Activated CD4-positive, alpha-beta T cell treated with anti-CD3 and anti-CD28 coated beads, Interleukin-2, Interleukin-4, amounts not matched to agents 100 ng/mL and 50 ng/mL, durations not matched to agents 16 hours and 8 hours (primary cell): ENCODE measurements around the gene GALNT4.

Experiments used
- DNase-seq: peaks from one replicate; pipeline ENCODE4 v3.0.0-alpha.2; 2020; ENCODE audit warnings: low spot score

GALNT4 gene

DNA sequence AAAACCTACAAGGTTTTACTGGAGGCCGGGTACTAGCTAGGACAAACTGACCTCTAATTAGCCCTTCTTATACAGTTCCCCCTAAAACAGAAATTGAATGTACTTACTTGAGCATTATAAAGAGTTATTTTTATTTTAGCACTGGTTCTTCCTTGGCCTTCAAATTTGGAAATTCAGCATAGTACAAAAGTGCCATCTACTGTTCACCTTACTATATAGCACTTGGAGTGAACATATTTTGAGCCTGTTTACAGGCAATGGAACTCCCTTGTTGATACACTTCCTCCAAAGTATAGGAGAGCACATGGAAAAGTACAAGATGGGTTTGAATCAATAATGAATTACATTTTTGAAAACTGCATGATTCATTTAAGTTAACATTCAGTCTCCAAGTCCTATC, 5.1 kb upstream of the GALNT4 start:
- peak; percentile 59 for DNase-seq

DNA sequence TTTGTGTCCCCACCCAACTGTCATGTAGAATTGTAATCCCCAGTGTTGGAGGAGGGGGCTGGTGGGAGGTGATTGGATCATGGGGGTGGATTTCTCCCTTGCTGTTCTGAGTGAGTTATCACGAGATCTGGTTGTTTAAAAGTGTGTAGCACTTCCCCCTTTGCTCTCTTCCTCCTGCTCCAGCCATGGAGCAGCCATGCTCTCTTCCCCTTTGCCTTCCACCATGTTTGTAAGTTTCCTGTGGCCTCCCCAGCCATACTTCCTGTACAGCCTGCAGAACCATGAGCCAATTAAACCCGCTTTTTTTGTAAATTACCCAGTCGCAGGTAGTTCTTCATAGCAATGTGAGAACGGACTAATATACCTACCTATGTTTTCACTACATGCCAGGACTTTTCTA, 3.8 kb upstream of the GALNT4 start:
- no peak for DNase-seq

DNA sequence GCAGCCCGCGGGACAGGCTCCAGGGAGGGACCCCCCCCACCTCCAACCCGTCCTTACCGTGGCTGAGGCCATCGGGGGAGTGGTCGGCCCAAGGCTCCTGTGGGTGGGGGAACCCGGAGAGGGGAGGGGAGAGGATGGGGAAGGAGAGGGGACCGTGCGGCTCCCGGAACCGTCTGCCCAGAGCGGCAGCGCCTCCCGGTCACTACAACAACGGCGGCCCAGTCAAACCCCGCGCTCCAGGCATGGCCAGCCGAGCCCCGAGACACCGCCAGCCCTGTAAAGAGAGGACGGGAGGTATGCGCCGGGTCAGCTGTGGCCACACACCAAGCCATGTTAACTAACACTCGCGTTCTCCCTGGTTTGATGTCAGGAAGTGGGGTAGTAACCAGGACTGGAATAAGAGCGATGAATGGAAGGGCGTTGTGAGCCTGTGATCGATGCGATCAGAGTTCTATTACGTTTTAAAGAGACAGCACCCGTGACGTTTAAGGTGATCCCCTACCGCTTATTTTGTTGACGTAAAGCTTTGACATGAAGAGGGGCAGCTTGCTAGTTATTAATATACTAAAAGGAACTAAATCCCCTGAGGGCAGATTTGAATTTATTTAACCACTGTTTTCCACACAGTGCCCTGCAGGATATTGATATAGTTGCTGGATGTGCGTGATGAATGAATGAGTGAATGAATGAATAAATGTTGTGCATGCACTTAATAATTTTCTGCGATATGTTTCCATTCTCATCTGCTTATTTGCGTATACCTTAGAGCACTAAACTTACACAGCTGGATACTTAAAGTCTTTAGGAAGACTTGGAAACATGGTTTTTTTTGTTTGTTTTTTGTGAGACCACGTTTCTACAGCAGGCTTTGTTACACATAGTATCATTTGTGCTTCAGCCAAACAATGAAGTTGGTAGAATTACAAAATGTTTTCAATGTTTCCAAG, 1.5 kb upstream of the GALNT4 start, which contains the start of gene POC1B:
Gene POC1B (minus strand): TSS at position 224 of the 947 bp plus-strand sequence. CDS start 152 bp downstream, at position 72.
- peak; percentile 79 for DNase-seq

DNA sequence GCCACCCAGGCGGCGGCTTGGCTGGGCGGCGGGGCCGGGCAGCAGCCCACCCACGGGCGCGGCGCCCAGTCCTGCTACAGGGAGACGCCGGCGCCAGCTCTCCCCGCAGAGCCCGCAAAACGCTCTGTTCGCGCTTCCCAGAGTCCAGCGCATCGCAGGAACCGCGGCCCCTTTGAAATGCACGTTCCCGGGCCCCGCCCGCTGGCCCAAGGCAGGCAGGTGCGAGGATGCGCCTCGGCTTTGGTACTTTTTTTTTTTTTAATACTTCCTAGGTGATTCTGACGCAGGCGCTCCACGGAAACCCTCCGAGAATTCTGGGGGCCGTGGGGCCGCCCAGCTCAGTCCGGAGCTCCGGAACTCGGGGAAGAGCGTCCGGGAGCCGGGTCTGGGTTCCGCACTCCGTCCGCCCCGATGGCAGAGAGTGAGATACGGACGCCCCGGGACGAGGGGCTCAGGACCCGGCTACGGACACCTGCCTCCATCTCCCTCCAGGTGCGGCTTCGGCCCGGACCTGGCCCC, 768 bp upstream of the GALNT4 start:
- peak; percentile 29 for DNase-seq

DNA sequence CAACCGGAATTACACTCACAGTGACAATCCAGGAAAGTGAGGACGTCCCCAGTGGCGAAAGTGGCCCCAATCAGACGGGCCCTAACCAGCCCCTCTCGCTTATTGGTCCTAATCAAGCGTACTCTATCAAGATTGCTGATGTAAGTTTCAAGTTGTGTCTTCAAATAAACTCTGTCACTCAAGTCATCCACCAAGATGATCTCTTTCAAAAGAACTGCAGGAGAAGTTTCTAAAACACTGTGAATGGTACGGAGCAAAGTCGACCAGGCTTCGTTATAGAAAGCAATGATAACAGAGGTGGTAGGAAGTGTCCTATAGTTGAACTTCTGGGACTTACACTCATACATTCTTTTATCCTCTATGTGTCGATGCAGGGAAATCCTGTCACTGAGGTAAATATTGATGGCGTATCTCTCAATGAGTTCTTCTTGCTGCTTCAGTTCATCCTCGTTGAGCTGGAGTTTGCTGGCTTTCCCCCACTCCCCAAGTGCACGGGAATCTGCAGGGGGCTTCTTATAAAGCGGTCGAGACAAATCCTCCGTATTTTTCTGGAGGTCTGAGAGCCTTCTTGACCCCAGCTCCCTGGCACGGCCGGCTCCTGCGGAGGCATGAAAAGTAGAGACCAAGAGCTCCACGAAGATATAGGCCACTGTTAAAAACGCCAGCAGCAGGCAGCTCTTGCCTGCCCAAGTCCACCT, 604 bp downstream of the GALNT4 start:
- no peak for DNase-seq

DNA sequence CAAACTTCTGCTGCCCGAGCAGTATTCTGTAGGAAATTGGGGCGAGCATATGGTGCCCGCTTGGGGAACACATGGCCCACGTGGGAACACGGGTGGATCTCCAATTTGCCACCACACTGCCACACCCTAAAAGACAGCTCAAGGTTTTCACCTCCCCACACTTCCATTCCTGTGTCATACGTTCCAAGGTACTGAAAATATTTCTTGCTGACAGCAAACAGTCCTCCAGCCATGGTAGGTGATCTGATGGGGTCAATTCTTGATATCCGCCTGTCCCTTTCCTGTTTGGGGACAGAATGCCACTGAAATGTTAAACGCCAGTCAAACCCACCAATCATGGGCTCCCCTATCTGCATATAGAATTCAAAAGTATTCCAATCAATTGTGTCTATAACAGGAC, 1.2 kb downstream of the GALNT4 start:
- DNase-seq, result no peak

DNA sequence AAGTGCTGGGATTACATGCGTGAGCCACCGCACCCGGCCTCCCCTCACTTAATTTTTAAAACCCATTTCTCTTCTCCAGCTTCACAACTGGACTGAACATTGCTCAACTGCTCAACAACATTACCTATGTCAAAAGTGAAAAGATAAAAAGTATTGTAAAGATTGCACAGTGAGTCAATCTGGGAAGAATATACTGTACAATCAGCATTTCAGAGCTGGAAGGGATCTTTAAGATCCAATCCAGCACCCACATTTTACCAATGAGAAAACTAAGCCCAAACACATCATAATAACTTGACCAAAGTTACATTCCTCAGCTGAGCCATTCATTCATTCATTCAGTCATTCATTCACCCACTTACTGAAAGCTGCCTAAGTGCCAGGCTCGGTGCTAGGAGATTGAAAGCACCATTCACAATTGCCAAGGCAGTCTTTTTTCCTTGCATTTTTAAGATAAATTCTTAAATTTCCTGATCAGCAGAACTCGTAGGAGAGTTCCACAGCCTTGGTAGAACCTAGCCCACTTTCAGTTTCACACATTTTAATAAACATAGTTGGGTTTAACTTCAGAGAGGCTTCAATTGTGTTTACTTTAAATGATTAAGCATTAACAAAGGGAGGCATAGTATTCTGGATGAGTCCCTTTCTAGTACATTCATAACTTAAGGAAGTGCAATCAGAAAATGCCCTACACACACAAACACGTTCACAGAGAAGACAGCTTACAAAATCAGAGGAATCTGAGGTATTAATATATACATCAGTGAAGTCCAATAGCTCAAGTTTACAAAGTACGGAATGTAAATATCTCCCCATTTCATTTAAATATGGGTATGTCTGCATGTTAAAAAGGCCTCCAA, 3.0 kb downstream of the GALNT4 start:
- DNase-seq, result no peak

DNA sequence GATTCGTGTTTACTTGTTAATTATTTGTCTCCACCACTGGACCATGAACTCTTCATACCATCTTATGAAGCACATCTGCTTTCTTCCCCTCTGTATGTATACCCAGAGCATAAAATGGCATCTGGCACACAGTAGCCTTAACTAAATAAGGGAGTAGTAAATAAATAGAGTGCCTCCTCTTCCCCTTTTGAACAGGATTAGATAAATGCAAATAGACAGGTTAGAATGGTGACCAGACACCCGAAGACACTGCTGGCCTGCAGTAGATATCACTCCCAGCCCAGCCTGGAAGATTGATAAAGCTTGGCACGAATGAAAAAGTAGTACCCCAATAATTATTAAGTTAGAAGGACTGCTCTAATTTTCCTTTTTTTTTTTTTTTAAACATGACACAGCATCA, 6.9 kb downstream of the GALNT4 start:
- DNase-seq, result no peak

DNA sequence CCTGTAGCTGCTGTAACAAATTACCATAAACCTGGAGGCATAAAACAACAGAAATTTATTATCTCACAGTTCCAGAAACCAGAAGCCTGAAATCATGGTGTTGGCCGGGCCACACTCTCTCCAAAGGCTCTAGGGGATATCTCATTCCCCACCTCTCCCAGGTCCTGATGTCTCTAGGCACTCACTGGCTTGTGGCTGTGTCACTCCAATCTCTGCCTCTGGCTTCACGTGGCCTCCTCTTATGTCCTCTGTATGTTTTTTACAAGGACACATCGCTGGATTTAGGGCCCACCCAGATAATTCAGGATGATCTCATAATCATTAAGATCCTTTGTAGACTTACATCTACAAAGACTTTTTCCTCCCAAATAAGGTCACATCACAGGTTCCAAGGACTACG, 8.0 kb downstream of the GALNT4 start:
- DNase-seq, result no peak

DNA sequence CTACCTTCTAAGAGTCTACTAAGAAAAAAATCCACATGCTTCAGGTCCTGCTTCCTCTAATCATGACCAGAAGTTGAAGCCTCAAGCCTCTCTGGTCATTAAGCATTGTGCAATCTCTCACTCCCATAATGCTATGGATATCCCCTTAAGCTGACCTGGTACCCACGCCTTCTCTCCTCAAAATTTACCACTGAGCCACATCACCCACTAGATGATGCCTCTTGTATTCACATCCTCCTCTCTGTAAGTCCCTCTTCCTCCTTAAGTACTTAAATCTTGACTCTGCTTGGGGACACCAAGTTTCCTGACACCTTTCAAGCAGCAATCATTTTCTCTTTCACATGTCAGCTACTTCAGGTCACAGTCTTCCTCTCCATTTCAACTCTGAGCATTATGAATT, 9.8 kb downstream of the GALNT4 start:
- DNase-seq, result peak; percentile 32

DNA sequence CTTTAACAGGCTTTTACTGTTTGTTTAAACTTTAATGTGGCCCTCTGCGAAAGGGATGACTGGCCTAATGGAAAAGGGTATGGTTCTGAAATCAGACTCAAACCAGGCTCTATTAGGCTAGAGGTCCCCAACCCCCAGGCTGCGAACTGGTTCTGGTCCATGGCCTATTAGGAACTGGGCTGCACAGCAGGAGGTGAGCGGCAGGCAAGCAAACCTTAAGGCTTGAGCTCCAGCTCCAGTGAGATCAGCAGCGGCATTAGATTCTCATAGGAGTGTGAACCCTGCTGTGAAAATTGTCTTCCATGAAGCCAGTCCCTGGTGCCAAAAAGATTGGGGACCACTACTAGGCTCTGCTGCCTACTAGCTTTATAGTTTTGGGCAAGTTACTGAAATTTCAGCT, 11.1 kb downstream of the GALNT4 start:
- no peak for DNase-seq

DNA sequence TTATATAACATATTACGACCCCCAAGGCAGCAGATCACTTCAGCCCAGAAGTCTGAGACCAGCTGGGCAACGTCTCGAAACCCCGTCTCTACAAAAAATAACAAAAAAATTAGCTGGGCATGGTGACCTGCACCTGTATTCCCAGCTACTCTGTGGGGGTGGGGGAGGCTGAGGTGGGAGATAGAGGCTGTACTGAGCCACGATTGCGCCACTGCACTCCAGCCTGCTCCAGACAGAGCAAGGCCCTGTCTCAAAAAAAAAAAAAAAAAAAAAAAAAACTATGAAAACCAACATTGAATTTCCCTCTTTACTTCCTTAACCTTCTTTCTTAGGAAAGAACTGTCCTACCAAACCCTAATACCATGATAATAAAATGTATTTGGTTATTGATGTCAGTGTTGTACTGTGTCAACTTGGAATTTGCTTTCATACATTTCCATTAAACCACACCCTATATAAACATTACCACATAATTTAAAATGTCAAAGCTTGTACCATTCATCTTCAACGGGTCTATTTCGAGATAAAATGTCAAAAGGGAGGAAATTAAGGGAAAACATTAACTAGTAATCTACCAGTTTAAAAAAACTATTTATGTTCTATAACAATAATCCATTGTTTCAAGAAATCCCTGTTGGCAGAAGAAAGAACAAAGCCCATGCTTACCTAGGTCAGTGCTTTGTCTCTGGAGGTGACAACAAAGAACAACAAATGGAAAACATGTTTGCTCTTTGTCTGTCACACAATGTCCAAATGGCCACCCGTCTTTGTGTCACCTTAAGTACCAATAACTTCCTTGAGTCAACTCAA, 17.4 kb downstream of the GALNT4 start:
- no peak for DNase-seq

DNA sequence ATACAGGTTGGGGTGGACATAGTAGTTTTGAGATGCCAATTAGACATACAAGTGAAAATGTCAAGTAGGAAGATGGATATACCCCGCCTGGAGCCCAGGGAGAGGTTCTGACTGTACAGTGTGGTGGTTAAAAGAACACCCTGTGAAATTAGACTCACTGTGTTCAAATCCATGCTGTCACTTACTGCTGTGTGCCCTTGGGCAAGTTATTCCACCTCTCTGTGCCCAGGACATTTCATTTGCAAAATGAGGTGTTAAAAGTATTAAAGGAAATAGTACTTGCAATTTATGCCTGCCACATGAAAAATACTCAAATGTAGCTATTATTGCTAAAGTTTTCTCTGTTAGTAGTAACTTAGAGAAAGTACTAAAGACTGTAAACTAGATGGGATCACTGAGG, 18.5 kb downstream of the GALNT4 start:
- no peak for DNase-seq

DNA sequence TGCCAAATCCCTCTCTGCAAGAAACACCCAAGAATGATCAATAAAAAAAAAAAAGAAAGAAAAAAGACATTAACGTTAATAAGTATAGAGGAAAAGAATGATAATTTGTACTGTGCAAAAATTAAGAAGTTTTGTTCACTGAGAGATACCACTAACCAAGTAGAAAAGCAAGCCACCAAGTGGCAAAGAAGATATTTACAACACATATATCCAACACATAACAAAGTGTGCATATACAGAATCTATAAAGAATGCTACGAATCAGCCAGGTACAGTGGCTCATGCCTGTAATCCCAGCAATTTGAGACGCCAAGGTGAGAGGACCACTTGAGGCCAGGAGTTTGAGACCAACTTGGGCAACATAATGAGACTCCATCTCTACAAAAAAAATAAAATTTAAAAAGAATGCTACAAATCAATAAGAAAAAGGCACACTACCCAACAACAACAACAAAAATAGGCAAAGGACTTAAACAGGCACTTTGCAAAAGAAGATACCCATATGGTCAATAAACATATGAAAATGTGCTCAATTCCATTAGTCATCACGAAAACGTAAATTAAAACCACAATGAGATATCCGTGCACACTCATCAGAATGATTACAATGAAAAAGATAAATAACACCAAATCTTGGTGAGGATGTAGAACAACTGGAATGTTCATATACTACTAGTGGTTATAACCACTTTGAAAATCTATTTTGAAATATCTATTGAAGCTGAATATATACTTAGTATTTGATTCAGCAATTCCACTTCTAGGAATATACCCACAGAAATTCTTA, 19.8 kb downstream of the GALNT4 start:
- no peak for DNase-seq

DNA sequence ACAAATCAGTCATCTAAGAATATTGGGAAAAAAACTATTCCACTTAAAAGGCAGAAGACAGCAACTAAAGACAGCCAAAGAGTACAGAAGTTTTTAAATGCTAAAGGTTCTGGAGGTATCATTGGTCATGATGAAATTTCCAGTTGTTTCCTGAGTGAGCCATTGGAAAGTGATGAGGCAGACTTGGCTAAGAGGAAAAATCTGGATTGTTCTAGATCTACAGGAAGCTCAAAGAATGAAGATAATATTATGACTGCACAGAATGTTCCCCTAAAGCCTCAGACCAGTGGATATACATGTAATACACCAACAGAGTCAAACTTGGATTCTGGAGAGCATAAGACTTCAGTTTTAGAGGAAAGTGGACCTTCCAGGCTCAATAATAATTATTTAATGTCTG, 22.8 kb downstream of the GALNT4 start:
- DNase-seq, result no peak

DNA sequence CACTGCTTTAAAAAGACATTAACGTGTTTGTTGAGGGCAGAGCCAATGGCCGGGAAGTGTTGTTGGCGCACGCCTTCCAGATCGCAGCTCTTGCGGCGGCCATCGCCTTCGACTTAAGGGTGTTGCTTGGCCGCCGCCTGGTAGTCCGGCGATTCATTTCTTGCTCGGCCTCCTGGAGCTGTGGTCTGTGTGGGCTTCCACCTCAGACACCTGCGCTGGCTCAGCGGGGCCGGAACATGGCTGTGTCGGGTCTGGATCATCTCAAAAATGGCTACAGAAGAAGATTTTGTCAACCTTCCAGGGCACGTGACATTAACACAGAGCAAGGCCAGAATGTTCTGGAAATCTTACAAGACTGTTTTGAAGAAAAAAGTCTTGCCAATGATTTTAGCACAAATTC, 24.7 kb downstream of the GALNT4 start:
- DNase-seq, result no peak

DNA sequence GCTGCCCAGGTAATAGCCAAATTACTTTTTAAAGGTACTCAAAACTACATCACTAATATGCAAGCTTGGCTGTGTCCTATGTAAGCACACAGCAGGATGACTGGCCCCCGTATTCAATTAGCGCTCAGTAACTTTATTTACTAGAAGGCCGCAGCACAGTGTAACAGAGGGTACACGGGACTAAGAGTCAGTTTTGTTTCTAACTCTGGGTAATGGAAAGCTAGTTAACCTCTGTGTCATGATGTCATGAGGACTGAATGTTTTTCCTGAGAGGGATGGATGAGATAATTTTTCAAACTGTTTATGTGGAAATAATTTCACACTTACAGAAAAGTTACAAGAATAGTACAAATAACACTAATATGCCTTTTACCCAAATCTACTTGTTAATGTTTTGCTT, 27.1 kb downstream of the GALNT4 start:
- DNase-seq, result no peak

DNA sequence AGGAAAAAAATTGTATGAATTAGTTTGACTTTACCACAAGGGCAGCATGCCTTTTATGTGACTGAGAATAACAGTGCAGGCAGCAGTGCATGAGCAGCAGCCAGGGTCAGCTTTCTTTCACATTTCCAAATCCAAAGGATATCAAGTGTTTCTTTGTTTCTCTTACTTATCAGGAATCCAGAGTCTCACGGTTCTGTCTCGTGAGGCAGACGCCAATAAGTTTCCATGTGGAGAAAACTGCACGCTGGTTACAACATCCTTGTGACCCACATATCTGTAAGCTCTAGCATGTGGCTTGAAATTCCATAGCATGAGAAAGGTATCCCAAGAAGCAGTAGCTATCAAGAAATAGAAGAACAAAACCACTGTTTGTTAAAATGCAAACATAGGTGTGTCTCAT, 27.6 kb downstream of the GALNT4 start:
- DNase-seq, result no peak

DNA sequence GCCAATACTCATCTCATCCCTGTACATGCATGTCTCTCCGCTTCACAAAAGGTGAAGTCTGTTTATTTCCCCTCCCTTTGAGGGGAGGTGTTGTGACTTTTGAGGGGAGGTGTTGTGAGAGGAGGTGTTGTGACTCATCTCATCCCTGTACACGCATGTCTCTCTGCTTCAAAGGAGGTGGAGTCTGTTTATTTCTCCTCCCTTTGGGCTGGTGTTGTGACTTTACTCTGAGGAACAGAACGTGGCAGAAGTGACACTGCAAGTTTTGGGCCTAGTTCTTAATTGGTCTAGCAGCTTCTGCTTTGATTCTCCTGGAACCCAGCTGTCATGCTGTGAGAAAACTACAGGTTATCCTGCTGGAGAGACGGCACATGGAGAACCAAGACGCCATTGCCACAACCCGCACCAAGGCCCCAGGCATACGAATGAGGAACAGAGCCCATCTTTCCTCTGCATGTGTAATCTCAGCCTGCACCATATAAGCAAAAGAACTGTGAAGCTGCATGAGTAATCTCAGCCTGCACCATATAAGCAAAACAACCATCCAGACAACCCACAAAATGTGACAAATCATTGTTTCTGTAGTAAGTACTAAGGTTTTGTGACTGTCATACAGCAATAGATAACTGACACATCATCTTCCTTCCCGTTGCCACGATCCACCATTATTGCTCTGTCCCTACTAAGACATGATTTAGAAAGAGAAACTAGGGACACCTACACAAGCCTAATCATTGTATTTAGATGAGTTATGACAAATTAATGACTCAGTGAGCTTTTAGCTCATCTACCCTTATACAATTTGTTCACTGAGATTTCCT, 30.0 kb downstream of the GALNT4 start:
- peak; percentile 85 for DNase-seq
